ENCODE results near the gene CLIP2. TPM values are rescaled to one million over a fixed set of nuclear protein-coding genes. Genes with fewer than 3 reads are reported as not detected.
"Not testable (repeated sequence)": the region's sequence is repeated elsewhere in the genome, so short reads cannot be mapped to it uniquely, and the experiment has no call there.

The CLIP2 gene
- total RNA-seq, 1 donor from 2014 or later = 14.5 TPM

- DNase-seq (ENCODE audit: low read depth) = no peak
Measured at GRCh38 chr7:74325210-74325565, 36.0 kb downstream of the CLIP2 start.

GRCh38 chr7:74329225-74329624, 40.0 kb downstream of the CLIP2 start:
- peak; percentile 68 for DNase-seq (ENCODE audit: low read depth)

- DNase-seq (ENCODE audit: low read depth) = no peak
Measured at GRCh38 chr7:74332373-74333176, 43.4 kb downstream of the CLIP2 start.

DNA sequence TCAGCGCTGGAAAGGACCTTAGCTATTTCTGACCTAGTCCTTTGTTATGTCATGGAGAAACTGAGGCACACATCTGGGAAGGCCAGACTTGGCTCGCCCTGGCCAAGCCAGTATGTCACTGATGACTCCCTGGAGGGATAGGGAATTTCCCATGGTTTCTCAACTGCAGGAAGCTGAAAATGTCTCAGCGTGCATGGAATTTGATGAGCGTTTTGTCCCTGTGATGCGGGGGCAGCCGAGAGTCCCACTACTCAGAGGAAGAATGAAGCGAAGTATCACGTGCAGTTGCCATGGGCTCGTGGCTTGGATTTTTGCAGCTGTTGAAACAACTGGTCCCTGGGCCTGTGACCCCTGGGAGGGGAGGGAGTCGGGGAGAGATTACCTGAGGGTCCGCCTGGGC, 44.8 kb downstream of the CLIP2 start:
- peak; percentile 76 for DNase-seq (ENCODE audit: low read depth)

DNA sequence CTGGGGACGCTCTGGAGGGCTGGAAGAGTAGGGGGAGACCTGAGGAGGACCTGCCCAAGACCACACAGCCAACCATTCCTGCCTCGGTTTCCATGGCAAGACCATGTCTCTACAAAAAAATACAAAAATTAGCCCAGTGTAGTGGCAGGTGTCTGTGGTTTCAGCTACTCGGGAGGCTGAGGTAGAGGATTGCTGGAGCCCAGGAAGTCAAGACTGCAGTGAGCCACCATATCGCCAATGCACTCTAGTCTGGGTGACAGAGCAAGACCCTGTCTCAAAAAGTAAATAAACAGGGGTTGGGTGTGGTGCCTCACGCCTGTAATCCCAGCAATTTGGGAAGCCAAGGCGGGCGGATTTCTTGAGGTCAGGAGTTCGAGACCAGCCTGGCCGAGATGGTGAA, 48.7 kb downstream of the CLIP2 start:
- DNase-seq (ENCODE audit: low read depth) = no peak

DNA sequence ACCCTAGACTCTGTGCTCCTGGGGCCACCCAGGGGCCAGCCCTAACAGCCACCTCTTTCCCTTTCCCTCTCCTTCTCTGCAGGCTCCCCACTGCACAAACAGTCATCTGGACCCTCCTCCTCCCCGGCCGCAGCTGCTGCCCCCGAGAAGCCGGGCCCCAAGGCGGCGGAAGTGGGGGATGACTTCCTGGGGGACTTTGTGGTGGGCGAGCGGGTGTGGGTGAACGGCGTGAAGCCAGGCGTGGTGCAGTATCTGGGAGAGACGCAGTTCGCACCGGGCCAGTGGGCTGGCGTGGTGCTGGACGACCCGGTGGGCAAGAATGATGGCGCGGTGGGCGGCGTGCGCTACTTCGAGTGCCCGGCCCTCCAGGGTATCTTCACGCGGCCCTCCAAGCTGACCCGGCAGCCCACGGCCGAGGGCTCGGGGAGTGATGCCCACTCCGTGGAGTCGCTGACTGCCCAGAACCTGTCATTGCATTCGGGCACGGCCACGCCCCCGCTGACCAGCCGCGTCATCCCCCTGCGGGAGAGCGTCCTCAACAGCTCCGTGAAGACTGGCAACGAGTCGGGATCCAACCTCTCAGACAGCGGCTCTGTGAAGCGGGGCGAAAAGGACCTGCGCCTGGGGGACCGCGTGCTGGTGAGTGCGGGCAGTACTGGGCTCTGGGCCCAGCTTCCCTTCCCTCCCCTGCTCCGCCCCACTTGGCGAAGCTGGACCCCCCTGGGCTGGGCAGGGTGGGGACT, 49.3 kb downstream of the CLIP2 start:
- no peak for DNase-seq (ENCODE audit: low read depth)

DNA sequence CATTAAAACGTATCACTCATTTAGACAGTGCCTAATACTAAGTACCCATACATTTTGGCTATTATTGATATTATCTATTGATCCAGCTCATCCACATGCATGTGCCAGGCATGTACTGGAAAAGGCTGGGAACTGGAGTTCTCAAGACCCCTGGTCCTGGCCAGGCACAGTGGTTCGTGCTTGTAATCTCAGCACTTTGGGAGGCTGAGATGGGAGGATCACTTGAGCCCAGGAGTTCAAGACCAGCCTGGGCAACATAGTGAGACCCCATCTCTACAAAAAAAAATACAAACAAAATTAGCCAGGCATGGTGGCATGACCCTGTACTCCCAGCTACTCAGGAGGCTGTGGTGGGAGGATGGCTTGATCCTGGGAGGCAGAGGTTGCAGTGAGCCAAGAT, 50.4 kb downstream of the CLIP2 start:
- DNase-seq (ENCODE audit: low read depth) = not testable (repeated sequence)

DNA sequence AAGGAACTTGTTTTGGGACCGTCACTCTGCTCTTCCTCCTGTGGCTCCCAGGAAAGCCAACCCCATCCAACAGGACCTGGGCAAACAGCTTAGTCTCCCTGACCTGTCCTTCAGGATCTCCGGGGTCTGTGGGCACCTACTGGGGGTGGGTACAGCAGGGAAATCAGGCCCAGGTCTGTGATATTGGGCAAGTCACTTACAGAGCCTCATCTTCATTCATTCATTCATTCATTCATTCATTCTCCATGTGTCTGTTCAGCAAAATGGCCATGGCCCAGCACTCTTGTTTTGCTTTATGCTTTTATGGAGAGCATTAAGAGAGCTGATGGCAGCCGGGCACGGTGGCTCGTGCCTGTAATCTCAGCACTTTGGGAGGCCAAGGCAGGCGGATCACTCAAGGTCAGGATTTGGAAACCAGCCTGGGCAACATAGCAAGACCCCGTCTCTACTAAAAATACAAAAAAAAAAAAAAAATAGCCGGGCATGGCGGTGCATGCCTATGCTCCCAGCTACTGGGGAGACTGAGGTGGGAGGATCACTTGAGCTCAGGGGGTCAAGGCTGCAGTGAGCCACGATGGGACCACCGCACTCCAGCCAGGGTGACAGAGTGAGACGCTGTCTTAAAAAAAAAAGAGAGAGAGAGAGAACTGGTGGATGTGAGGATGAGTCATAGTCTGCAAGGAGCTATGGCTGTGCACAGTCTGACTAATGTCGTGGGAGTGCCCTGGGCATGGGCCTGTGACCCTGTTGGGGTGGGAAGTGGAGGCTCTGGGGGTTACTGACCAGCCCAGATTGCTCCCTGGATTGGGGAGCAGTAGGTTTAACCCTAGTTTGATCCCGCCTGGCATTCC, 54.3 kb downstream of the CLIP2 start:
- peak; percentile 74 for DNase-seq (ENCODE audit: low read depth)

DNA sequence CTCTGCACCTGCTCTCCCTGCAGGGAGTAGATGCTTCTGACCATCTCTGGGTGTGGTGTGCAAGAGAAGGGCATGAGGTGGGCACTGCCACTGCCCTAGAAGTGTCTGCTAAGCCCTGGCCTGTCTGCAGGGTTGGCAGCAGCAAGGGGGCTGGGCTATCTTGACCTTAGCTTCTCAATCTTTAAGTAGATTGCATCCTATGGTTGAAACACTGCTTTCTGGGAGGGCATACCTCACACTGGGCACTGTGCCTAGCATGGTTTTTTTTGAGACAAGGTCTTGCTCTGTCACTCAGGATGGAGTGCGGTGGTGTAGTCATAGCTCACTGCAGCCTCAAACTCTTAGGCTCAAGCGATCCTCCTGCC, 54.9 kb downstream of the CLIP2 start:
- DNase-seq (ENCODE audit: low read depth) = no peak

DNA sequence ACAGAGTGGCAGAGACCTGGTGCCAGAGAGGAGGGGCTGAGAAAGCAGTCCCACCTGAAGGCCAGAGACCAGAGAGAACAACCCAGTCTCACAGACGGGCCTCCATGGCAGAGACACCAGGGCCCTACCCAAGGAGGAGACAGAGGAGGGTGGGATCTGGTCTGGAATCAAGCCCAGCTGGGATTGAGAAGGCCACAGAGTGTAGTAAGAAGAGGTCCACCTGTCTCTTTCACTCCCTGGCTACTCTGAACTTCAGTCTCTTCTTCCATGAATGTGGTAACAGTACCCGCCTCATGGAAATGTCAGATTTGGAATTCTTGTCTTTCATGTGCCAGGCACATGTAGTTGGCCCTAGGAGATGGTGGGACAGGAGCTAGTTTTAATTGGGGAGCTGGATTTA, 55.6 kb downstream of the CLIP2 start:
- DNase-seq (ENCODE audit: low read depth) = peak; percentile 79

GRCh38 chr7:74345970-74346369, 56.8 kb downstream of the CLIP2 start:
- DNase-seq (ENCODE audit: low read depth) = no peak

GRCh38 chr7:74349621-74350020, 60.4 kb downstream of the CLIP2 start:
- DNase-seq (ENCODE audit: low read depth) = no peak

DNA sequence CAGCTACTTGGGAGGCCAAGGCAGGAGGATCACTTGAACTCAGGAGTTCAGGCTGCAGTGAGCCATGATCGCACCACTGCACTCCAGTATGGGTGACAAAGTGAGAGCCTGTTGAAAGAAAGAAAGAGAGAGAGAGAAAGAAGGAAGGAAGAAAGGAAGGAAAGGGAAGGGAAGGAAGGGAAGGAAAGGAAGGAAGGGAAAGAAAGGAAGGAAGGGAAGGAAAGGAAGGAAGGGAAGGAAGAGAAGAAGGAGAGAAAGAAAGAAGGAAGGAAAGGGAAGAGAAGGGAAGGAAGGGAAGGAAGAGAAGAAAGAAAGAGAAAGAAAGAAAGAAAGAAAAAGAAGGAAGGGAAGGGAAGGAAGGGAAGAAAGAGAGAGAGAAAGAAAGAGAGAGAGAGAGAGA, 61.5 kb downstream of the CLIP2 start:
- DNase-seq (ENCODE audit: low read depth) = no peak

GRCh38 chr7:74351836-74352235, 62.6 kb downstream of the CLIP2 start:
- no peak for DNase-seq (ENCODE audit: low read depth)

DNA sequence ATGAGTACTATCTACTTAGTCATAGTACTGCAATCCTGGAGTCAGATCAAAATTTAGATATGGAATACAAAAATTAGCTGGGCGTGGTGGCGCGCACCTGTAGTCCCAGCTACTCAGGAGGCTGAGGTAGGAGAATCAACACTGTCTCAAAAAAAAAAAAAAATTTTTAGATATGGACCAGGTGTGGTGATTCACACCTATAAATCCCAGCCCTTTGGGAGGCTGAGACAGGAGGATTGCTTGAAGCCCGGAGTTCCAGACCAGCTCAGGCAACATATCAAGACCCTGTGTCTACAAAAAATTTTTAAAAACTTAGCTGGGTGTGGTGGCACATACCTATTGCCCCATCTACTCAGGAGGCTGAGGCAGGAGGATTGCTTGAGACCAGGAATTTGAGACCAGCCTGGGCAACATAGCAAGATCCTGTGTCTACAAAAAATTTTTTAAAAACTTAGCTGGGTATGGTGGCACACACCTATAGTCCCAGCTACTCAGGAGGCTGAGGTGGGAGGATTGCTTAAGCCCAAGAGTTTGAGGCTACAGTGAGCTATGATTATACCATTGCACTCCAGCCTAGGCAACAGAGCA, 63.4 kb downstream of the CLIP2 start:
- DNase-seq (ENCODE audit: low read depth) = not testable (repeated sequence)

DNA sequence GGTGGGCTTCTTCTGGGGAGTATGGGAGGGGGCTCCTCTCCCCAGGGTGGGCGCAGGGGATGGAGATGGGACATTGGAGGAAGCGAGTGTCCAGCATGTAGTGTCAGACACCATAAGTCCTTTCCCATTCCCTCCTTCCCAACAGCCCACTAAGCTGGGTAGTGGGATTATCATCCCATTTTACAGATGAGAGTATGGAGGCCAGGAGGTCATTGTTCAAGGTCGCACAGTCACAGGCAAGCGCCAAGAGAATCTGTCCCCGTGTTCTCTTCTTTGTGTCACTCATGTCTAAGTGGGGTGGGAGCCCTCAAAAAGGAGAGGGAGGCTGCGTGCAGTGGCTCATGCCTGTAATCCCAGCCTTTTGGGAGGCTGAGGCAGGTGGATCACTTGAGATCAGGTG, 64.8 kb downstream of the CLIP2 start:
- DNase-seq (ENCODE audit: low read depth) = no peak

DNA sequence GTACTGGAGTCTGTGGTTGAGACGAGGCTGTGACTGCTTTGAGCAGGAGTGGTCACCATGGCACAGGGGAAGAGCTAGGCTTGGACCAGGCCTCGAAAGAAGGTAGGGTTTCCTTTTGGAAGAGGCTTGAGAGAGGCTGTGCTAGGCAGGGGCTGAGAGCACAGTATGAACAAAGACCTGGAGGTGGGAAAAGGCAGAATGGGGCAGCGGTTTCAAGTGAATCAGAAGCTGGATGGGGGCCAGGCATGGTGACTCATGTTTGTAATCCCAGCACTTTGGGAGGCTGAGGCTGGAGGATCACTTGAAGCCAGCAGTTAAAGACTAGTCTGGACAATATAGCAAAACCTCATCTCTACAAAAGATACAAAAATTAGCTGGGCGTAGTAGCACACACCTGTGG, 65.9 kb downstream of the CLIP2 start:
- DNase-seq (ENCODE audit: low read depth) = peak; percentile 61

DNA sequence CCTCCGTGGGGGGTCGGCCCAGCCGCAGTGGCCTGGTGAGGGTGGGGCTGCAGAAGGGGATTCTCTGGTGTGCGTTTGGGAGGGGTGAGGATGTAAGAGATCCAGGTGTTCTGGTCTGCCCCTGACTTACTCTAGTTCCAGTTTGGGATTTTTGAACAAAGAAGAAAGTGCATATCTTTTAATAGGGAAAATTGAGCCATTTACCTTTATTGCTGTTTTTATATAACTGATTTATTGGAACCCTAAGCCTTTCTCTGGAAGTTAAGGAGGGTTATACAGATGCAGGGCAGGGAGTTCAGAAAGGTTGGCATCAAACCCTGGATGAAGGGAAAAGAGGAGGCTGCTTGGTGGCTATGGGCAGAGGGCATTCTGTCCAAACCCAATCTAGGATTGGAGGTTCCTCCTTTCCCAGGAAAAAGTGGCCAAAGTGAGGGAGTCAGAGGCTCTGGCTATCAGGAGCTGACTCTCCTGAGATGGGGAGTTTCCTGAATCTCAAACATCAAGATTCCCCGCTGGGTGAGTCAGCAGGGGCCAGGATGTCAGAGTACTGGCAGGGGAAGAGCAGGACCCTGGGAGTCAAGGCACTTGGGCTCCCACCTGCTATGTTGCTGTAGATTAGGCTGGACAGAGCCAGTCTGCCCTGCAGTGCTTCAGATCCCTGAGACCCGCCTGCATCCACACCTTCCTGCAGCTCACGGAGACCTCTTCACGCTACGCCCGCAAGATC, 67.5 kb downstream of the CLIP2 start:
- no peak for DNase-seq (ENCODE audit: low read depth)

GRCh38 chr7:74360008-74360407, 70.8 kb downstream of the CLIP2 start:
- DNase-seq (ENCODE audit: low read depth) = no peak

- no peak for DNase-seq (ENCODE audit: low read depth)
Measured at GRCh38 chr7:74362266-74362665, 73.1 kb downstream of the CLIP2 start.

GRCh38 chr7:74364061-74364460, 74.9 kb downstream of the CLIP2 start:
- DNase-seq (ENCODE audit: low read depth) = no peak

Data from myocyte (in vitro differentiated cells).